NCI-H774 (cell line): ENCODE data around the gene IL6R.
"Not testable (repeated sequence)": the region's sequence is repeated elsewhere in the genome, so short reads cannot be mapped to it uniquely, and the experiment has no call there.

Experiments
- DNase-seq: peaks from one replicate; lab custom pipeline; 2025; lab: John Stamatoyannopoulos, UW

Gene IL6R

GRCh38 chr1:154404984-154405746 is at the start of gene IL6R:
Gene IL6R (plus strand): TSS chr1:154405343. CDS start chr1:154405630, 287 bp downstream.
- no peak for DNase-seq

DNA sequence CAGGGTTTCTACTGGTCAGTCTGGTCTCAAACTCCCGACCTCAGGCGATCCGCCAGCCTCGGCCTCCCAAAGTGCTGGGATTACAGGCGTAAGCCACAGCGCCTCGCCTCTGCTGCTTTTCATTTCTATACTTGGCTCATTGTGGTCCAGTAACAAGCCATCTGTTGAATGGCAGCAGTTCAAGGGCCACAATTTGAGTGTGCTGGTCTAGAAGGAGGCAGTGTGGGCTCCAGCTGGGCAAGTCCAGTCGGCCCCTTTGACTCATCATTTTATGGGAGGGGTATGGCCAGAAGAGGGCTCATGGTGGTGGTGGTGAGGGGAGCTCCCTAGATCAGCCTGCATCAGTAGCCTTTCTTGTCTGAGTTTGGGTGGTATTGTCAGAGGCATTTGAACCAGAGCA is 46.6 kb upstream of the IL6R start:
- DNase-seq = no peak

DNA sequence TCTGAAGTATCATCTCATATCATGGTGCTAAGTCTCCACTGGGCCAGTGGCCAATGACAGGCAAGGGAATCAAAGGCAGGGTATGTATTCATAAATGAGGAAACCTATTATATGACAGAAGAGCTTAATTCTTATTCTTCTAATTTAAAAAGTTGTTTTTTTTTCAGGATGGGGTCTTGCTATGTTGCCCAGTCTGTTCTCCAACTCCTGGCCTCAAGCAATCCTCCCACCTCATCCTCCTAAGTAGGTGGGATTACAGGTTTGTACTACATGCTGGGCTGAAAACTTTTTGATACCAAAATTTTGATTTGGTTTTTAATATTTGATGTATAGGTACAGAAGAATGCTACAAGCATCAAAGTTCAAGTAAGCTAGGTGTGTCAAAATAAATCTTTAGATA is 44.9 kb upstream of the IL6R start:
- no peak for DNase-seq

- not testable (repeated sequence) for DNase-seq
Measured at GRCh38 chr1:154360881-154361280, 44.3 kb upstream of the IL6R start.

DNA sequence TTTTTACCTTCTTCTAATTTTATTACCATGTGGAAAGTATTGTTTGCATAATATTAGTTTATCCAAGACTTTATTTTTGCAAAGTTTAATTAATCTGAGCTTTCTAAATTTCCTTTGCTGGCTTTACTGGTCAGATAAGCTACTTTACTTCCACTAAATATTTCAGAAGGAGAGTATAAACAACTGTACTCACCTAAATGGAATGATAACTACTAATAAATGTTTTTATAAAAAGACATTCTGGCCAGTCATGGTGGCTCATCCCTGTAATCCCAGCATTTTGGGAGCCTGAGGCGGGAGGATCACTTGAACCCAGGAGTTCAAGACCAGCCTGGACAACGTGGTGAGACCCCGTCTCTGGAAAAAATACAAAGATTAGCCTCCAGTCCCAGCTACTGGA is 43.8 kb upstream of the IL6R start:
- DNase-seq = no peak

DNA sequence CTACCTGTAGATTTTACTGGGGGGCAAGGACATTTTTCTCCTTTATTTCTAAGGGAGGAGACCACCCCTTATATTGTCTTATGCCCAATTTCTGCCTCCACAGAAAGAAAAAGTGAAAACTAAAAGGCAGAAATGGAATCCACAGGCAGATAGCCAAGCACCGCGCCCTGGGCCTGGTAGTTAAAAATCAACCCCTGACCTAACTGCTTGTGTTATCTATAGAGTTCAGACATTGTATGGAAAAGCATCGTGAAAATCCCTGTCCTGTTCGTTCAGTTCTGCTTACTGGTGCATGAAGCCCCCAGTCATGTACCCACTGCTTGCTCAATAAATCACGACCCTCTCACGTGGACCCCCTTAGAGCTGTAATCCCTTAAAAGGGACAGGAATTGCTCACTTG is 33.7 kb upstream of the IL6R start:
- no peak for DNase-seq

- not testable (repeated sequence) for DNase-seq
Measured at GRCh38 chr1:154373777-154374357, 31.3 kb upstream of the IL6R start.

GRCh38 chr1:154379301-154379700 is 25.8 kb upstream of the IL6R start:
- DNase-seq = no peak

- DNase-seq = no peak
Measured at GRCh38 chr1:154384650-154385489, 20.3 kb upstream of the IL6R start.

- no peak for DNase-seq
Measured at GRCh38 chr1:154386643-154387352, 18.3 kb upstream of the IL6R start.

GRCh38 chr1:154391086-154391770 is 13.9 kb upstream of the IL6R start:
- no peak for DNase-seq

DNA sequence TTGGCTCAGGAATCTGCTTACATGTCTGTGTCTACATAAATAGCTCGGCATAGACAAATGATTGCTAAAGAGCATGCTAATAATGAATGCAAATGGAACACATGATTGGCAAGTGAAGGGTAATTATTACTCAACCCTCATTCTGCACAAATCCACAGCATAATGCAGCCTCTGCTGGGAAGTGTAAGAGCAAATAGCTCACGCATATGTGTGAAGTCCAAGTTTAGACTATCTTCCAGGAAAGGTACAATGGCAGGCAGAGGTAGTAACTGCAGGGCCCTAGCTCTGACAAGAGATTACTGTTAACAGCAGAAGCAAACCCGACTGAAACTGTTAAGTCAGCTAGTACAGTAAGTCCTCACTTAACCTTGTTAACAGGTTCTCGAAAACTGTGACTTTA is 7.0 kb upstream of the IL6R start:
- no peak for DNase-seq

DNA sequence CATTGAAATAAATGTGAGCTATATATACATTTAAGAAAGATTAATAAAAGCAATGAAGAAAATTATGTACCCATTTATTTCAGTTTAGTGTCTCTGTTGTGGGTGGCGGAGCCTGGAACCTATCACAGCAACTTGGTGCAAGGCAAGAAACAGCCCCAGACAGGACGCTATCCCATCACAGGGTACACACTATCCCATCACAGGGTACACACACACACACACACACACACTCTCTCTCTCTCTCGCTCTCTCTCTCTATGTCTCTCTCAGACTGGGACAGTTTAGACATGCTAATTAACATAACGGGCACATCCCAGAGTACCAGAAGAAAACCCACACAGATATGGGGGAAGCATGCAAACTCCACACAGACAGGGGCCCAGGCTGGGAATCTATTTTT is 6.5 kb upstream of the IL6R start:
- DNase-seq = no peak

DNA sequence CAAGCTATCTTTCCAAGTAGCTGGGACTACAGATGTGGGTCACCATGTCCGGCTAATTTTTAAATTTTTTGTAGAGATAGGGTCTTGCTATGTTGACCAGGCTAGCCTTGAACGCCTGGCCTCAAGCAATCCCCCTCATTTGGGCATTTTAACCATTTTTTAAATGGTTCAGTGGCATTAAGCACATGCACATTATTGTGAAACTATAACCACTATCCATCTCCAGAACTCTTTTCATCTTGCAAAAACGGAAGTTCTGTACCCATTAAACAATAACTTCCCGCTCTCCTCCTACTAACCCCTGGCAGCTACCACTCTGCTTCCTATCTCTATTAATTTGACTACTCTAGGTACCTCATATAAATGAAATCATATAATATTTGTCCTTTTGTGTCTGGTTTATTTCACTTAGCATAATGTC is 4.8 kb upstream of the IL6R start:
- no peak for DNase-seq

DNA sequence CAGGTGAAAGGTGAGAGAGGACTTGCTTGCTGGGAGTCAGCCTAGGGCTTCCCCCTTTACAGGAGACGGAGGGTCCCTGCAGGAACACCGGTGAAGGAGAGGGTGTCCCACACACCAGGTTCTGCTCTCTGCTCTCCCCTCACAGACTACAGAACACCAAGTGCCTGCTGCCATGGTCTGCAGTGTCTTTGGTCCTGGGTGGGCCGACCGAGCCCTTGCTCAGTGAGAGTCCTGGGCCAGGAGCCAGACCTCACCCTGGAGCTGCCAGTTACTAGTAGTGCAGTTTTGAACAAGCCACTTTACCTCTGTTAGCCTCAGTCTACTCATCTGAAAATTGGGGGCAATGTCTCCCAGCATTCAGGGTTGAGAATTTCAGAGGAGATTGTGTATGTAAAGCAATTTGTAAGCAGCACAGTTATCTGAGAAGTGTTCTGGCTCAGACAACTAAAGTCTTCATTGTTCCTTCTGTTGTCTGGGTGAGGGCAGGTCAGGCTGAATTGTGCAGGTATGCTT is 2.7 kb upstream of the IL6R start:
- no peak for DNase-seq

DNA sequence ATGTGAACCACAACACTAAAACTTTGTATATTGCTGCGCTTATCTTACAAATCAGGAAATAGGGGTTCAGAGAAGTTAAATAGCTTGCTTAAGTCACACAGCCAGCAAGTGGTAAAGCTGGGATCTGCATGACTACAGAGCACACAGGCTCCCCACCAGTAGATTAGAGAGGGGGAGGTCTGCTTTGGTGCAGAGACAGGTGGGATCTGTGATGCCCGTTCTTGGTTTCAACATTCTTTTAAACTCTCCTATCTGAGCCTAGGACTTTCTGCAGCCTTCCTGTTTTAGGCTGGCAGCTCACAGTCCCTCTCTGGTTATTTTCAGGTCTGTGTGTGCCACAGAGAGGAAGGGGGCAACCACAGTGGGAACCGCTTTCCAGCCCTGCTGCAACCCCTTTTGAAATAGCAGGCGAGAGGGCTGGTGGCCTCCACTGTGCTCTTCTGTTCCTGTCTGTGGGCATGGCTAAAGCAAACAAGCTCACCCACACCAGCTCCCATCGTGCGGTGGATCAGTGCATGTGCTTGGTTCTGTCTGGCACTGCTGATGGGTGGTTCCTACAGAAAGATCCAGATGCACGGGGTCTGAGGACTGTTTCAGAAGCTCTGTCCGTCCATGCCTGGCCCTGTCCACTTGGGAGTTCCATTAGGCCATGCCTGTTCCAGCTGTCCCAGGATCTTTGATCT is 1.7 kb upstream of the IL6R start:
- DNase-seq = no peak

DNA sequence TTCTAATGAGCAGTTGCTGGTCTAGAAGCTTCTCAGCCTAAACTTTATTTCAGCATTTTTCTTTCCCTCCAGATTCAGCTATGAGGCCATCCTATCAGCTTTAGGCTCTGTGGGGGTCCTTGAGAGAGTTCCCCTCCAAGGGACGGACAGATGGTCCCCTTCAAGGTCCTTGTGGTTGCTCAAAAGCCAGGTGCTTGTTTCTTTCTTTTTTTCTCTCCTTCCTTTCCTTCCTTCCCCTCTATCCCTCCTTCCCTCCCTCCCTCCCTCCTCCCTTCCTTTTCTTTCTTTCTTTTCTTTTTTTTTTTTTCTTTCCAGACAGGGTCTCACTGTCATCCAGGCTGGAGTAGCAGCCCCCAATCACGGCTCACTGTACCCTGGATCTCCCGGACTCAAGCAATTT is 1.2 kb upstream of the IL6R start:
- DNase-seq = no peak

- no peak for DNase-seq
Measured at GRCh38 chr1:154404511-154404931, 622 bp upstream of the IL6R start.

GRCh38 chr1:154405747-154406571 is 816 bp downstream of the IL6R start:
- no peak for DNase-seq

DNA sequence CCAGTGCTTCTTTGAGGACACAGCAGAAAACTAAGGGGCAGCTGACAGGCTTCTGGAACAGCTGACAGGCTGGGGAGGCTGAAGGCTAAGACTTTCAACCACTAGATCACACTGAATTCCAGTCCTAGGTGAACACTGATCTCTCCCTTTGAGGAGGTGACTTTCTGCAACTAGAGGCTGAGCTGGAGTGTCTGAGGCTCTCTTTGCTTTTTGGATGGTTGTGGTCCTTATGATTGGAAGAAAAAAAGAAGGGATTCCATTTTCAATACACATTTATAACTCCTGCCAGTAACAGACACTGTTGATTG is 1.4 kb downstream of the IL6R start:
- DNase-seq = no peak
